Stimulated activated naive CD4-positive, alpha-beta T cell (primary cell): ENCODE results near the gene IGFBP5.
A peak's percentile ranks its signal among the peaks of the same experiment; 100 is the strongest.

ENCODE experiments used
- DNase-seq, 6 experiments: peaks; one replicate each; lab custom pipeline; 2025; lab: John Stamatoyannopoulos, UW

IGFBP5 gene

DNA sequence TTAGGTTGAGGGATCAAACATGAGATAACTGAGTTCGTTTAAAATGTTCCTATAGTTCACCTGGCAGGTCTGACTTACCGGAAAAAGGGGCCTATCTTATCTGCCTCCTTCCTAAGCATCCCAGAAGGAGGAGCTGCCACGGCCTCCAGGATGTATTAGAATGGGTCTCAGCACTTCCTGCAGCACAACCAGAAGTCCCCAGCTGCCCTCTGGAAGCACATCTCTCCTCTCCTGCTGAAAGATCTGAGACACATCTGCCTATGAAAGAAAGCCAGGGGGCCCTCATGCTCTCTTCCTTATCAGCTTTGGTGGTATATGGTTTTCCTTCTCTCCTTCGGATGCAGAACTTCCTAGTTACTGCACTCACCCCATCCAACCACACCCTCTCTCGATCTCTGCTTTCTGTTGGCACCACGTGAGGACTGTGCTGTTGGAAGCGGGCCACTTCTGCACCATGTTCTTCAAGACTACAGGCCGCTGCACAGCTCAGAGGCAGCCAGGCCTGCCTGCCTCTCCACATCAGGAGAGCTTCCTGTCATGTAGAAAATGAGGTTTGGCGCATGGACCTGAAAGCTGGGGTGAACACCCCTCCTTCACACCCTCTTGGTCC is 6.5 kb downstream of the IGFBP5 start:
- DNase-seq: no peak

DNA sequence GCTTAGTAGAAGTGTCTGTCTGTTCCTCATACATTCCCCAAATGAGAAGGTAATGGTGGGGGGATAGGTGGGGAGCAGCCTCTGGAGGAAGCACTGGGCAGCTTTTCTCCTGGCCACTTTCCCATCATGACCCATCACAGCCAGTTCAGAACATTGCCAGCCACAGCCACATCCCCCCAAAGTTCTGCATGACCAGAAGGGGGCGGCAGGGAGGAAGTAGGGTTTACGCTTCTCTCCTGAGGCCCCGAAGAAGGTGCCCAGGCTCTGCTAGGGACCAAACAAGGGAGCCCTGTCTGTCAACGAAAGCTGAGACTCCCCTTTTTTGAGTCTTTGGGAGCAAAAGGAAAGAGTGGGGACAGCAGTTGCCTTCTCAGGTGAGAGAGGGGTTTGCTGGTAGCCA is 7.7 kb downstream of the IGFBP5 start:
- DNase-seq: peak in 1 of 6 experiments; percentile 14

DNA sequence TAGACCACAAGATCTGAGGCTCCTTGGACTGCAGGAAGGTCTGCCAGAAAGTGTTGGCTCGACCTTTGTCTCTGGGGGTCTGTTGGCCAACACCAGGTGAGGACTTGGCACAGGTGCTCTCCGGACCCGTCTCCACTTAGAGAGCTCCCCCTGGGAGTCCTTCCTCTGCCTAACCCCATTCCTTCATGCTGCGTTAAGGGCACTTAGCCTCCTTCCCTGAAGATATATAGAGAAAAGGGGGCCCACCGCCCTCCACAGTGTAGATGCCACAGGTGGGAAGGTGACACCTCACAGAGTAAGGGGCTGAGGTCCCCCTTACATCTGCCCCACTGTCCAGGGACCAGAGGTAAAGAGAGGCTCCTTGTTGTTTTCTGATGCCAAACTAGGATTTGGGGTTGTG is 8.2 kb downstream of the IGFBP5 start:
- DNase-seq: no peak

DNA sequence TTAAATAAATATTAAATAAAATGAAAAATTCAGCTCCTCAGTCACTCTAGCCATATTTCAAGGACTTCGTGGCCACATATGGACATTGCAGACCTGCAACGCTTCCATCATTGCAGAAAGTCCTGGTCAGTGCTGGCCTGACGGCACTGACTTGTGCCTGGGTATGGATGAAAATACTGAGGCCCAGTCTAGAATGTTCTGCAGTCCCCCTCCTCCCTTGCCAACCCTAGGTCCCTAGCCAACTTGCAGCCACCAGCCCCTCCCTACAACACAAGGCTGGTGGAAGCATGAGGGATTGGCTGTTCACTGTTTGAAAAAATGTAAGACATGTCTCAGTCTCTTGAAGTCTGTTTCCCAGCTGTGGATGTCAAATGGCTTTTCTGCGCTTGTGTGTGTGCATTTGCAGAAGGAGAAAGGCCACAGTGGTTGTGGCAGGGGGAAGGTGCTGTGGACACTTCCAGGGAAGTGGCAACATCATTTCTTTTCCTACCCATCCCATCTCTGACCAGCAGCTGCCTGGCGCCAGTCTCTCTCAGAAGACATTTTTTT is 9.9 kb downstream of the IGFBP5 start:
- DNase-seq: no peak

DNA sequence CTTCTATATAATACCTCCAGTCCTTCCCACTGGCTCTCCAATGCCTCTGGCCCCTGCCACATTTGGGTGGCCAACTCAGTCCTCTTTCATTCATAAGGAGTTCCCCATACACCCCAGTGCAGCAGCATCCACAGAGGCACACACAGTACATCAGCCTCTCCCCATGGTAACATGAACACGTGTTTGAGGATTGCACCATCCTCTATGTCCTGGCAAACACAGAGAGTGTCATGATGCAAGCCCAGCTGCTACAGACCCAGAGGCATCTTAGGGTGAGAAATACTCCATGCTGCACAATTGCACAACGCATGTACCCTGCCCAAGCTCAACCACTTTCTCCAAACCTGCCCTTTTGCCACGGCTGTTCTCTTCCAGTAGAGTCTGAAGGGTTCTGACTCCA is 11.5 kb downstream of the IGFBP5 start:
- no peak for DNase-seq

DNA sequence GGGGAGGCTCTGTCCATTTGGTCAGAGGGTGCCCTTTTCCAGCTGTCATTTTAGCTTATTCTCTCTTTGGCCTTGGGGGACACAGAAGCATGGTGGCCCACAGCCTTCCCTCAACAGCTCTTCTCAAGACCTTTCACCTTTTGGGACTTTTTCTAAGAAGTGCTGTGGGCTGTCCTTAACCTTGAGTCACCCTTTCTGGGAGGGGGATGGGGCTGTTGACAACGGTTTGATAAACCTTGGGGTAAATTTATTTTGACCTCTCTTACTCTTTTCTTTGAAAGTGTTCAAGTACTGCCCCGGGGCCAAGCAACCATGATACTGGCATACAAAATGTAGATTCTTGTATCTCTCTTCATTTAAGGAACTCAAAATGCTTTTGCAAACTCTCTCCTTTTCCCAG is 13.7 kb downstream of the IGFBP5 start:
- no peak for DNase-seq

DNA sequence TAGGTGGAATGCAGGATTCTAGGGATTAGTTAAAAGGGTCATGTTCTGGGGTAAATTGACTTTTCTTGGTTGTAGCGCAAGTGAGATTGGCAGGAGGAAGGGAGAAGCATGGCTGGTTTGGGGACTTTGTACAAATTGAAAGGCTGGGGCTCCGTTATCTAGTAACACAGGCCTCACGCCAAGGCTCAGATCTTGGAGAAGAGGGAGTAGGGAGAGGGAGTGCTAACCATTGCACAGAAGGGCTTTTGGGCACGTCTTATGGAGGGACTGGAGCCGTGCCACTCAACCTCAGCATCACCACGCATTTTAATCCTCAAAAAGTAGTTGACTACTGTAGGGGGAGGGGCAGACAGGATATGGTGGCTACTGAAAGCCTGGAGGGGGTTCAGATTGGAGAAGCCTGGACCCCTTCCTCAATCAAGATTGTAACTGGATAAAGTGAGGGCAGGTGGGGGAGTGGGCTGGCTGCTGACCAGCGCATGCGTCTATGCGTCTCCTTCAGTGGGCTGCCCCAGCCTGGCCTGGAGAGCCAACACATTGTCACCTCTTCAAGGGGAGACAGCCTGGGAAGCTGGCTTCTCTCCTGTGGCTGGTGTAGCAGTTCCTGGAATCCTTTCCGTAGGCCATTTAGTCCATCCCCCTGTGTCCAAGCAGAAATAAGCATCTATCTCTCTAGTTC is 14.3 kb downstream of the IGFBP5 start:
- no peak for DNase-seq

DNA sequence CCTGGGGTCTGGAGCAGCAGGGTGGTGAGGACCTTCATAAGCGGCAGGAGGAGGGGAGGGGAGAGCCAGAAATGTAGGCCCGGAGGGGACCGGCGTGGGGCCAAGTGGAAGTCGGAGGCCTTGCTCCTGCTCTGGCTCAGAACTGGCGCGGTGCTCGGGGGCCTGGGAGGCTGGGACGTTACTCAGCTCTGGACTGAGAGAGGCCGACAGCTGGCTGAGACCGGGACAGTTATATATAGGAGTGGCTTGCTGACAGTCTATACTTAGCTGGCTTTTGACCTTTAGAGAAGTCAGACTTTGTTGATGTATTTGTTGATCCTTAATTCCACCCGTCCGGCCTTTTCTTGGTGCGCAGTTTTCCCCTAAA is 15.7 kb downstream of the IGFBP5 start:
- no peak for DNase-seq

DNA sequence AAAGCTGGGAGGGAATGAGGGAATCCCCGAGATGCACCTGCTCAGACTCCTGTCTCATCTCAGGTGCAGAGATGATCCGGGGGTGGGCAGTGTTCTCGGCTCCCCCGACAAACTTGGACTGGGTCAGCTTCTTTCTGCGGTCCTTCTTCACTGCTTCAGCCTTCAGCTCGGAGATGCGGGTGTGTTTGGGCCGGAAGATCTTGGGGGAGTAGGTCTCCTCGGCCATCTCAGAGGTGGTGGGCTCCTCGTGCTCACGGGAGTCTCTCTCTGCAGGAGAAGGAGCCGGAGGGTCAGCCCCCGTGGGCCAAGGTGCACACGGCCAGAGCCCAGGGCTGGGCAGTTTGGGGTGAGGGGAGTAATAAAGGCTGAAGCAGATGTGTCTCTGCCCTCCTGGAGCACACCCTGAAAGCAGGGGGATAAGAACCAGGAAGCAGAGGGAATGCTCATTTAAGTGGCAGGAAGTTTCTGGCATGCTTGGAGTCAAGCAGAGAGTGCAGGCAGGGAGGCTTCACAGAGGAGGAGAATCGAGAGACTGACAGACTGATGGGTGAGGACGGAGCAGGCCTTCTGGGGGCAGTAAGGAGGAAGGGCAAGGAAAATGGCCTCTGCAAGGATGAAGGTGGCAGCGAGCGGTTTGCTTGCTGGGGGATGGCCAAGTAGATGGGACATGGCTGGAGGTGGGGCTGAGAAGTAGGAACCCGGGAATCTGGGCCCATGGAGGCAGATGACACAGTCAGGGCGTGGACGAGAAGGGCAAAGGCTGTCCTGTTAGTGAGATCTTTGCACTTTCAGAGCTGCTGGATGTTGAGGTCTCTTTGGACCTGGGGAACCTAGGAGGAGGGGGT is 16.3 kb downstream of the IGFBP5 start:
- no peak for DNase-seq

DNA sequence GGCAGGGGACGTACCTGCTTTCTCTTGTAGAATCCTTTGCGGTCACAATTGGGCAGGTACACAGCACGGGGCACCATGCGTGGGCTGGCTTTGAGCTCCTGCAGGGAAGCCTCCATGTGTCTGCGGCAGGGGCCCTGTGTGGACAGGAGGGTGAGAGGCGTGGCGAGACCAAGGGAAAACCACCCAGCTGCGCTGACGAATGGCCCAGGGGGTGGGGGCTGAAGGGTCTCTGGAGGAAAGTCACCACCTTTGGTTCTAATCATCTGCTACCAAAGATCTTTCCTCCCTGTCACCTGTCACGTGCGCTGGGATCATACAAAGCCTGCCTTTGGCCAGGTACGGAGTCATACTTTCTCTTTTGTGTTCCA is 17.3 kb downstream of the IGFBP5 start:
- DNase-seq: no peak

DNA sequence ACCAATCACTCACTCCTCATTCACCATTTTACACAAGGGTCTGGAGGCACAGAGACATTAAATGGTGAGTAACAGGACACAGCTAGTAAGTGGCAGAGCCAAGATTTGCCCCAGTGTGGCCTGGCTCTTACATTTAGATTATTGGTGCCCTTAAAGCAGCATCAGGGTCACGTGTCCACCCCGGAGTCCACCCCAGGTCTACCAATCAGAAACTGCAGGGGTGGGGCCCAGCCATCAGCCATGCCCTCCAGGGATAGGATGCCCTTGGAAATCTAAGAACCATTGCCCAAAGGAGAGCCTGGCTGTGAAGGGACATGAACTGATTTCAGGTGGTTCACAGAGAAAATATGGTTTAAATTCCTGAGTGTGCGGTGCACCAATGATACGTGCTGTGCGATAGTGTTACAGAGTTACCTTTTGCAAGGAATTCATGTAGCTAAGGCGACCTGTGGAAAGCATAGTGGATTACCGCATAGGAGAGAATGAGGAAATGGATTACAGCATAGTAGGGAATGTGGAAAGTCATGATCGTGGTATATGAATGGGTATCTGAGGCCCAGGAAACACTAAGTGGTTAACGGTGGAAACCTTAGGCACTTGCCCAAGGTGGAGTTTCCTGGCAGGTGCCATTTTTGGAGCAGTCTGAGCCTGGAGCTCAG is 17.8 kb downstream of the IGFBP5 start:
- no peak for DNase-seq

DNA sequence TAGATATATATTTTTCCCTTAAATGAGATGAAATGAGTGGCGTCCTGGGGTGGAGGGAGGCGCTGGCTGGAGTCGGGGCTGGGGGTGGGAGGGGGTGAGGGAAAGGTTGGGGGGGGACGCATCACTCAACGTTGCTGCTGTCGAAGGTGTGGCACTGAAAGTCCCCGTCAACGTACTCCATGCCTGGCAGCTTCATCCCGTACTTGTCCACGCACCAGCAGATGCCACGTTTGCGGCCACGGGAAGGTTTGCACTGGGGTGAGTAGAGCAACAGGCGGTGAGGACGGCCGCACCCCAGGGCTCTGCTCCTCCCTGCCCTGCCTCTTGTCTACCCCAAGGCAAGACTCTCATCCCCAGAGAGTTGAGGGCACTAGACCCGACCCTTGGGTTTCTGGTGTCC is 18.7 kb downstream of the IGFBP5 start:
- no peak for DNase-seq

DNA sequence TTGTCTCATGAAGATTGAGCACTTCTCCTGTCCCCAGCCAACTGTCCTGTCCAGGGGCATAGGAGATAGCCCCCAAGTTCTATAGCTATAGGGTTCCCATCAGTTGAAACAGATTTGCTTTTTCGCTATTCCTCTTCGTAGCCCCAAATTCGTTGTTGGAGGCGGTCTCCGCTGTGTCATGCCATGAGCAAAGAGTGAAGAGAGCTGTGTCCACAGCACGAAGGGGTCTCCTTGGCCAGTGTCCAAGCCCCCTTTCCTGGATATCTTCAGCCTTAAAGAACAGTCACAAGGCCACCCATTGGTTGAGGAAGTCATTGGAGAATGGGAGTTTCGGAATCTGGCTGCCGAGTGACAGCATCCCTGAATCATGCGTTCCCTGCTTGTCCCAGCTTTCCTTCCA is 21.0 kb downstream of the IGFBP5 start:
- no peak for DNase-seq

DNA sequence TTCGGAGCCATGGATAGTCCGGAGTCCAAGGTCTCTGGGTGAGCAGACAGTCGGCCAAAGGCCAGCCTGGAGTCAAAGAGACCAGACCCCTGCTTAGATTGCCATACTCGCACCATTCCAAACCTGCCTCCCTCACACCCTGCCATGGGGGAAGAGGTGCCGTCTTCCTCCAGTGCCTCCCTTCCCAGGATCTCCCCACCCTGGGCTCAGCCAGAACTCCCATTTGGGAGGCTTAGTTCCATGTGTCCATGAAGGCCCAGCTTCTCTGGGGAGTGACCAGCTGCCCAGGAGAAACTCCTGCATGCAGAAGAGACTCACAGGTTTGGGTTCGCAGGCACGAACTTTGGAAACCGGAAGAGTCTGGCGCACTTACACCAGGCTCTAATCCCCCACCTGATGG is 21.7 kb downstream of the IGFBP5 start:
- no peak for DNase-seq

DNA sequence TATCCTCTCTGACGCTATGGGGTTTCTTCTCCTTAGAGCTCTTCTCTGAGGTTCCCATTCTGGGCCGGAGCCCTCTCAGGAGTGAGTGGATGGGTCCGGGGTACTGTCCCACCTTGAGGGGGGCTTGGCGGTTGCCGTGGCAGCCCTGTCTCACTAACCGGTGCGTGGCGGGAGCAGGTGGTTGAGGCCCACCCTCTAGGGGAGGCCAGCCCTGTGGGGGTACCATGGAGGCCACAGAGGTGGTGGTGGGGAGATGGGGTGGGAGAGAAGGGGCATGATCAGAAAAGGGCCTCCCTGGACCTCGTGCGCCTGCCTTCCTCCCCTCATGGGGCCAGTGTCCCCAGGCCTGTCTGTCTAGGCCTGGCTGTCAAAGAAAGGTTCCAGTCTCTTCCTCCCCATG is 22.3 kb downstream of the IGFBP5 start:
- no peak for DNase-seq

DNA sequence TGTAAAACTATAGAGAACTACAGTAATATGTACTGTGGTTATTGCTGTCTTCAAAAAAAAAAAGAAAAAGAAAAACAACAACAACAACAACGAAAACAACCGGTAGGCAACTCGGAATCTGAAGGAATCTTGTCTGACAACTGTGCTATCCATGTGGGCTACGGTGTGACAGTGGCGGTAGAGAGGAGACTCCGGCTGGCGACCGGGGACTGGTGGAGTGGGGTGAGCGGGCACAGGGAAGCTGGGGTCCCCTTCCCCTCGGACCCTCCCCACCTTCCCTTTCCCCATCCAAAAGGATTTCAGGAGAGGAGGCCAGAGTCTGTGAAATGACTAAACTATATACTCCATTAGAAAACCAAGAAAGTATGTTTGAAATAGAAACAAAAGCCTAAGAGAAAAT is 22.9 kb downstream of the IGFBP5 start:
- no peak for DNase-seq

DNA sequence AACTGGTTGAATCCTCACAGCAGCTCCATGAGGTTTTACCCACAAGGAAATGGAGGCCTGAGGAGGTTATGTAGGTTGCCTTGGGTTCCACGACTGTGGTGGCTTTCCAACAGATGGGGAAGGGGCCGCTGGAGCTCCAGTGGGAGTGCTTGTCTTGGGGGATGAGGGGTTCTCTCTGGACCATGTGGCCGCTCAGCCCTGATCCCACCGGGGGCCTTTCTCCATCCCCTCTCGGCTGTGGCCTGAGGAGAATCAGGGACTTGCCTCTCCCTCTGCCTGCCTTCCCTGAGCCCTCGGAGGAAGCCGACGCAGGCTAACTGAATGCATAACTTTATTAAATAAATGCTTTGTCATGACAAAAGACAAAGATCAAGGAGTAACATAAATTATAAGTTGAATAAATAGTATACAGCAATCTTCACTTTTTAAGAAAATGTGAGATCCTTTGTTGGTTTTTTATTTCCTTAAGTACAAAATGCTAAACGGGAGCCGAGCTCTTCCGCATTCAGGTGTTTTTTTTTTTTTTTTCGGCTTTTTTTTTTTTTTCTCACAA is 23.5 kb downstream of the IGFBP5 start:
- no peak for DNase-seq

DNA sequence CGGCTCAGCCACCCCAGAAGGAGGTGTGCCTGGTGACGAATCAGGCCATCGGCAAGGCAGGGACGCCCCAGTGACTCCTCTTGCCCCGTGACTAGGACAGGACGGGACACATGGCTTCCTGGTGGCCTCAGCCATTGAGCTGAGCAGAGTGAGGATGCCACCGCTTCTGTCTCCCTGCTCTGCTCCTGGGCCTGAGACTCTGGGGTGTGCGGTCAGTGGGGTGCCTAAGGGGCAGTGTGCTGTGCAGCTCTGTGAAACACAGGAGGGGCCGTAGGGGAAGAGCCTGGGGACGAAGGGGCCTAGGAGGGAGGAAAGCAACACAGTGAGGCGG is 24.3 kb downstream of the IGFBP5 start:
- DNase-seq: no peak

DNA sequence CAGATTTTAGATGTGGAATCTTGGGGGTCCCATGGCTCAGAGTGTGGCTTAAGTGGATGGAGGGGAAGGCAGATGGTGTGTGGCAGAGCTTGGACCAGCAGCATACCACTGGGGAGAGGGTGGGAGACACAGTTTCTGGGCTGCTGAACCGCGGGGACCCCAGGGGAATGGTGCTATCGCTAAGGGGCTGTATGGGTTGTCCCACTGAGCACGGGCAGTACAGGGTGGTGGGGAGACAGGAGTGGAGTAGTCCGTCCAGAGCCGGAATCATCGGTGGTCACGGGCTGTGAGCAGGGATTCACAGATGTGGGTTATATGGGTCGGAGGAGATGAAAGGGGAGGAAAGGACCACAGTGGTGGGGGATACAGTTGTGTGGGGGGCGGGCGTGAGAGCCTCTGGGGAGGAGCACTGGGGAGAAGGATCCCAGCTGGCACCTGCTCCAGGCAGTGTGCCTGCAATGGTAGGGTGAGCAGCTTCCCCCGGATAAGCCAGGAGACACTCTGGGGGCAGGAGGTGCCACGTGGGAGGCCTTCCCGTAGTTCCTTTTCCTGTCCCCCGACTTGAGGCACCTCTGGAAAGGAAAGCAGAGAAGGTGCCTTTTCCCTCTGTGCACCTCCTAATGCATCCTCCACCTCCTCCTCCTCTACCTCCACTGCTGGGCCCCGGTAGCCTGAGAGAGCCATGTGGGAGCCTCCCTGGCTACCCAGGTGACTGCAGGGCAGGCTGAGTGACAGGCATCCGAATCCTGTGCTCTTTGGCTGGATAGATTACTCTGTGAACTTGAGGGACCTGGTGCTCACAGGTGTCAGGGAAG is 24.9 kb downstream of the IGFBP5 start:
- DNase-seq: no peak

DNA sequence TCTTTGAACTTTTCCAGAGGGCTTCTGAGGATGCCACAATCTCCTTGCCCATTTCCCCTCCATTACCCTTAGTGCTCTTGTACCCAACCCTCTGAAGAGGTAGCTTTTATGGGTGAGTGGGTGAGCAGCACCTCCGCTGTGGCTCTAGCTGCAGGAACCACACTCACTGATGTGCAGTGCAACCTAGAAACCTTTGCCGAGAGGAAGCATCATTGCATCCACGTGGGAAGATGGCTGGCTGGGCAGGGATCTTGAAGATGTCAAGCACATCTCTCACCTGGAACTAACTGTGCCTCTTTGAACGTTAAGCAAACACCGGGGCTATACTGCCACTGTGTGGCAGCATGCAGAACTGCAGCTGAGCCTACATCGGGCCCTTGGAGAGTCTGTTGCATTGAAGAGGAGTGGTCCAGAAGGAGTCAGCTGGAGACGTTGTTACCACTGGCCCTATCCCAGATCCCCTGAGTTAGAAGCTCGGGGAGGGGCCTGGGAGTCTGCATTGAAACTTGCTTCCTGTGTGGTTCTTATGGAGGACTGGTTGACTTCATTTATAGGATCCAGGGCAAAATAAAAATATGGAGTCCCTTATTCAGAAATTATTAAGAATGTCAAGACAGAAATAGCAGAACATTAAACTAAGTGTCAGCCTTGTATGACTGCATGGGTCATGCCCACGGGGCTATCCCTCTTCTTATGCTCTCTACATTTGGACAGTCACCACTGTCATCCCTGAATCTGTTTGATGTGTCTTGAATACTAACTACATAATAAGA is 28.7 kb downstream of the IGFBP5 start:
- peak; percentile 30 to 74 (median 55) for DNase-seq

DNA sequence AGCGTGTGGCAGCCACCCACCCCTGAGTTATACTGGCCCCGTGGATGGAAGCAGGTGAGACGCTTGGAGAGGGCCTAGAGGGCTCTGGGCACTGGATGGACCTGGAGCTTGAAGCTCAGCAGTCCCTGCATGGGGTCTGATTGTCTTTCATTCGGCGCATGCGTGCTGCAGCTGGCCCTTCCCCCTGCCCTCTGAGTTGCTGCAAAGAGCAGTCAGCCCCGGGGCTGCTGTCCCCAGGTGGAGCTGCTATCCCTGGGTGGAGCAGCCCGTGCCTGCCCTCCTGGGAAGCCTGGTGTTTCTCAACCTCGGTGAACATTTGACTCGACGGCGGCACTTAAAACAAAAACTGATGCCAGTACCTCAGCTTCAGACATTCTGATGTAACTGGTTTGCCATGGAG is 29.6 kb downstream of the IGFBP5 start:
- DNase-seq: no peak
